NCI-H146 treated with DMSO at 0.1 percent for 48 hours (cell line): Measurements from ENCODE around the gene OGA.
A peak's percentile ranks its signal among the peaks of the same experiment; 100 is the strongest.
"Not testable (repeated sequence)": the region's sequence is repeated elsewhere in the genome, so short reads cannot be mapped to it uniquely, and the experiment has no call there.

Experiments used
- DNase-seq: peaks from one replicate; lab custom pipeline; 2025; ENCODE audit not compliant: unreplicated experiment; lab: John Stamatoyannopoulos, UW

The OGA gene

DNA sequence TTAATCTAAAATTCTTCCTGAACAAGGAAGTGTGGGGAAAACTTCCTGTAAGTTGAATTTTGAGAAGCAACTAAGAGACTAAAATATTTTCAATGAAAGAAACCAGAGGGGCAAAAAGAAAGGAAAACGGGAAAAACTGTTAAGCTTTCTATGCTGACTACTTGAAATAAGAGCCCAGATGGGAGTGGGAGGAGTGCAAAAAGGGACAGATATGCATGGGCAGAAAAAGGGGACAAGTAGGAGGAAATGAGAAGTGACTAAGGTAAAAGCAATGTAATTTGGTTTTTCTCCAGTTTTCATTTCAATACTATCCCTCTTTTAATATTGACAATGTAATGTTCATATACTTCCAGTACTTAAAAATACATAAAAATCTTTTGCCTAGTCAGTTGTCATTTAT lies 11.1 kb downstream of the OGA start:
- DNase-seq, result no peak

DNA sequence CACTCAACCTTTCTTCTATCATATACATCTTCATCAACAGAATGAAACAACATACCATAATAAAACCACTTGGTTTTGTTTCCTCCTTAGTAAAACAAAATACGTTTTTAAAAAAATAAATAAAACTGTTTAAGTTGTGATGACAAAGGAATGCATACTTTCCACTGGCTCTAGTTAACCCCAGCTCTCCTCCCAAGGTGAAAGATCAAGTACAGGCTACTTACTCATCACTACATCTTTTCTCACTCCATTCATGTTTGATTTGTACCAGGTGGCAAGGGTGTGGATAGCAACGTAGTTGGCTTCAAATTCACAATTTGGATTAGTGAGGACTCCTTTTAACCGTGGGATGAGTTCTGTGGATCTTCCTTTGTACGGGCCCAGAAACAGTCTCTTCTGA lies 14.7 kb downstream of the OGA start:
- no peak for DNase-seq

DNA sequence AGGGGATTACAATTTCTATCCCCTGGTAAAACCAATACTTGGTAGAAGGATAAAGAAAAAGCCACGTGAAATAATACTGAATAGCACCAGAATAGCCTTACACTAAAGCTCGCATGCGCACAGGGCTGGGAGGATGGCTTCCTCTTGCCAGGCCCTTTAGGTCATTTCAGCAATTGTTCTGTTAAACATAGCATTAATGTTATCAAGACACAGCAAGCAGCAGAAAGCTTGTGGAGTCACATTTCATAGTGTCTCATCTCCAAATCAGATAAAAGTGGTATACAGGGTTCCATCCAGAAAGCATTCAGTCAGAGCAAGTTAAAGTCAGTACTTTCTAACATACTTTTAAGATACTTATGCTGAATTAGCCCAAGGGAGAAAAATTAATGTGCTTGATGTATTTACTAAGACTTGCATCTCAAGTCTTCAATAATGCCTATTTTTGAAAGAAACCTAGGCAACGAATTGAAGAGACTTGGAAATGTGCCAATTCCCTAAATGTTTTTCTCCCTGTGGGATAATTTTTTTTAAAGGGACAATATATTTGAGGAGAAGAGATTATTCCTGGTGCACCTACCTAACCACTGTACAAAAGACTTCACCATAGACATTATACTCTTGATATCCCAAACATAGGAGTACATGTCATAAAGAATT lies 20.7 kb downstream of the OGA start:
- no peak for DNase-seq

DNA sequence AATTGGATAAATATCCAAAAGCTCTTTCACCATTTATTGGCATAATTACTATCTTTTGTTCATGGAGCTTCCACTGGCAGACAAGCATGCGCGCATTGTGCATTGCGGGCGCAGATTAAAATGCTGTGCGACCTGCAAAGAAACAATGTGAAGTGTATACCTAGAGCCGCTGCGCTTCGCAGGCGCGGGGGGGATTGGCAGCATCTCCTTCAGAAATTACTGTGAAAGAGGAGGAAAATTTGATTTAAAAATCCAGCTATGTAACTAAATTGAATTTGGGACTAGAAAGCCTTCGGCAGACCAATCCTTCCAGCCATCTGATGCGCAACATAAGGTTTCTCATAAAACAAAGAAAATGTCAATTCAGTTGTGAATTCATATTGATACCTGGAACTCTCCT lies 24.7 kb downstream of the OGA start:
- DNase-seq, result no peak

DNA sequence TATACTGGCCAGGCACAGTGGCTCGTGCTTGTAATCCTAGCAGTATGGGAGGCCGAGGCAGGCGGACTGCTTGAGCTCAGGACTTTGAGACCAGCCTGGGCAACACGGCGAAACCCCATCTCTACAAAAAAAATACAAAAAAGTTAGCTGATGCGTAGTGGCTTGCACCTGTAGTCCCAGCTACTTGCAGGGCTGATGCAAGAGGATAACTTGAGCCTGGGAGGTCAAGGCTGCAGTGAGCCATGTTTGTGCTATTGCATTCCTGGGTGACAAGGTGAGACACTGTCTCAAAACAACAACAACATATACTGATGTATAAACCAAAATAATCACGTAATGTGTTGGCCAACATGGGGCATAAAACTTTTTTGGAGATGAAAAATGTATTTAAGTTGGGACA lies 28.6 kb downstream of the OGA start:
- no peak for DNase-seq

DNA sequence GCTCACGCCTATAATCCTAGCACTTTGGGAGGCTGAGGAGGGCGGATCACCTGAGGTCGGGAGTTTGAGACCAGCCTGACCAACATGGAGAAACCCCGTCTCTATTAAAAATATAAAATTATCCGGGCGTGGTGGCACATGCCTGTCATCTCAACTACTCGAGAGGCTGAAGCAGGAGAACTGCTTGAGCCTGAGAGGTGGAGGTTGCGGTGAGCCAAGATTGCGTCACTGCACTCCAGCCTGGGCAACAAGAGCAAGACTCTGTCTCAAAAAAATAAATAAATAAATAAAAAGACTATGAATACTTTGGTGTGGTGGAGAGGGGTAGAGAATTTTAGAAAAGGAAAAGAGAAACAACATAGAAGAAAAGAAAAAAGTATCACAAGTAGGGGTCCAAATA lies 29.0 kb downstream of the OGA start:
- DNase-seq, result not testable (repeated sequence)

DNA sequence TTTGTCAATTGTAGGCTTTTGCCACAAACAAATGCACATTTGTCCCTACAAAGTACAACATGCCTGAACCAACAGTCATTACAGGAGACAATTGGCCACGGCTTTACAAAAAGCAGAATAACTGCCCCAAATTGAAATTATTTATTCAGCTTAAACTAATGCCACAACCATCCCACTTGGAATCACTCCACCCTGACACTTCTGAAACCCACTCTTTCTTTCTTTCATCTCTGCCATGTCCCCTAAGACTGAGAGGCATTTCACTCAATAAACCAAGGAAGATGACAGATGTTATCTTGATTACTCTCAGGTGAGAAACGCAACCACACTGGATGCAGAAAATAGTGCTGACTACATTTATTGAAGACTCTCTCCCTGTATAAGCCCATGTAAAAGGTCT lies 32.4 kb downstream of the OGA start:
- no peak for DNase-seq

DNA sequence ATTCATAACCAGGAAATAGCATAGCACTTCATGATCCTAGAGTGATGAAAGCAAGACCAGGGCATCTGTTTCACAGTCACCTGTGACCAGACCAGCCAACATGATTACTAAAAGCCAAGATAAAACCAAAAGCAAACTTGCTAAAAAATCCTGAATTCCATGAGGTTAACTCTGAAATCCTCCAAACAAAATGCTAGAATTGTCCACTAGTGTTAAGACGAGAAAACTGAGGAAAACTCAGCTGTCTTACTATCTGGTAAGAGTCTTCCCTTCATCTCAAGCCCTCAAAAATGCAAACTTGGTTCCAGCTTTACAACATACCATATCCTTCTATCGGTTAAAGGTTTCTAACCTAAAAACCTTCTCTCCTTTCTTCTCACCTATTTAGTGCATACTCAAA lies 33.7 kb downstream of the OGA start:
- no peak for DNase-seq

DNA sequence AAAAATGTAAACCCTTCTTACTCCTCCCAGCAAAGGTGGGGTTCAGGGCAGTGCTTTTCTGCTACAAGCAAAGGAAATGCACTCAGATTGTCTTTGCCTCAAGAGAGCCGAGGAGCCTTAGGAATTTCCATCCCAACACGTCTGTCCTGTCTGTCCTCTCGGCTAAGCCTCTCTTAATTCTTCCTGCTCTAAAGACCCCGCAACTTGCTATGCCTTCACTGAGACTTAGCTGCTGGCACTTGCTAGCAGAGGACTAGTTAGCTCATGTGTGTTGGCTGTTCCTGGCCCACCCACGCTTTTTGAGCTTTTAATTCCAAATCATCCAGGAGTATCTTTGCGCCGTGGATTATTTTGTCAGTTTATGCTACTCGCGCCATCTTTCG lies 34.5 kb downstream of the OGA start:
- DNase-seq, result no peak

DNA sequence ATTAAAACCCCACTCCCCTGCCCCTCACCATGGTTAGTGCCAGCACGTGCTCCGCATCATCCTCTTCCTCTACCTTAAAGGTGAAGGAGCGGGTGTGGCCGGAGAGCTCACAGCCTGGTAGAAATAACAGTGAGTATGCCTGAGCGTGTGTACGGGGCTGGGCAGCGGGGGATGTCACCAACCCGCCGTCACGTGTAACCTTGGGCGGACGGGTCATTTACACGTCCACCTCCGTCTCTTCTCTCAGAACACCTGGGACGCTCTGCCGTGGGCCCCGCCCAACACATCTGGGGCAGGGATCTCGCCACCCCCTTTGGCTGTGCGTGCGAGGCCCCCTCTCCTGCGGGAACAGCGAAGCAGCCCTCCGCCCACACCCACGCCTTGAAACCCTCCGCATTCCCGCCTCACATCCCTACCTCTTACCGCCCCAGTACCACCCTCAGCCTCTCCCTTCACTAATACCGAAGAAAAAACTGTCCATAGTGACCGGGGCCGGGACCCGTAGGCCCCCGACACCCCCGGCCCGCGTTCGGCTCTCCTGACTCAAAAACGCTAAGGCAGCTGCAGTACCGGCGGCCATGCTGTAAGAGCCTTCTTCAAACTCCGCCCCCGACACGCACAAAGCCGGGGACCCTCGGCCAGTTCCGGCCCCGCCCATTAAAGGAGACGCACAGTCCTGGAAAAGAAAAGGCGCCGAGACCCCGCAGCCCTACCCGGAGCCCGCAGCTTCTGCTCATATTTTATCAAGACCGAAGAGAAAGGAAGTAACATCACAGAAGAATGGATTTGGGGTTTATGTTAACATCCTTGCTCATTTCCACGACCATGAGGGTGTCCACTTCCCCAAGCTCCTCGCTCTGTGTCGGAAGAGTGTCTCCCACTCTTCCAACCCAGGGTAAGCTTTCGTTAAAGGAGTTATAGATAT lies 35.2 kb downstream of the OGA start, which contains the start of gene NPM3:
TSS of gene NPM3 (minus strand) at position 636 of the 925 bp plus-strand sequence. CDS start at position 580, 56 bp downstream.
- DNase-seq, result peak; percentile 54

DNA sequence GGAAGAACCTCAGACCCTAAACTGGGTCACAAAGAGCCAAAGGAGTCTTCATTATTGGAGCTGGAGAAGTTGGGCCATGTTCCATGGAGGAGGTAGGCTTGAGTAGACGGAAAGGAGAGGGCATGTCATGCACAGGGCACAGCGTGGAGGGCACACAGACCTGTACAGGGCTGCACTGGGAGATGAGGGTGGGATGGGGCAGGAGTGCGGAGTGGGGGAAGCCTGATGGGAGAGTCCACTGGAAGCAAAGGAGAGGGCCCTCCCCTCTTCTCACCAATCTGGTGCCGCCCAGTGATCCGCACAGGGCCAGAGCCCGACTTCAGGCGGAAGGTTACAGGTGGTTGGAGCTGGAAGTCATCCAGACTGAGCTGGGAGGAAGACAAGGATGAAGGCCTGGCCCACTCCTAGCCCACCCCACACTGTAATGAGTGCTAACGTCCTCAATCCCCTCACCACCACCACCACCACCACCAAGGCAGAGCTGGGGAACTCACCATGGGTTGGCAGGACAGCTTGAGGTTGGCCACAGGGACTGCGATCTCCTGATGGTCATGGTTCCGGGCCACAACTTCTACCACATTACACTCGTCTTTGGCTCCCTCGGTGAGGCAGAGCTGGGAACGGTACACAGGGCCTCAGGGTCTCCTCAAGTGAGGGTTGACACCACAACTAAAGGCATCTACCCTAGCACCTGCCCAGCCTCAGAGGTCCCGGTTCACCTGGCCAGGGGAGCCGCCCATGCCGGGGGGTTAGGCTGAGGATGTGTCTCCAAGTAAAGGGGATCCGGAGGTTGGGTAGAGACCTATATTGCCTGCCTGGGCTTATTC lies 36.0 kb downstream of the OGA start:
- no peak for DNase-seq

DNA sequence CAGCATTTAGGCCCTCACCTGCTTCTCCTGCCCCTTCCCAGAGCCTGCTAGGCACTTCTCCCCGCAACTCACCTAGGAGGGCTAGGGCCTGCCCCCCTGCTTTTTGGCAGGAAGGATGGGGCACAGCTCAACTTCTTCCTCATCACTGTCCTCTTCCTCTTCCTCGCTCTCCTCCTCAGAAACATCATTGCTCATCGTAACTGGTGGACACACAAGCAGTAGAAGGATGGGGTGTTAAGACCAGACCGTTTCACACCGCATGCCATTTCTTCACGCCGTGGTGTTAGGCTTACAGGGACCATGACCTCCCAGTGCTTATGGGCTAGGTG lies 36.6 kb downstream of the OGA start:
- DNase-seq, result no peak

DNA sequence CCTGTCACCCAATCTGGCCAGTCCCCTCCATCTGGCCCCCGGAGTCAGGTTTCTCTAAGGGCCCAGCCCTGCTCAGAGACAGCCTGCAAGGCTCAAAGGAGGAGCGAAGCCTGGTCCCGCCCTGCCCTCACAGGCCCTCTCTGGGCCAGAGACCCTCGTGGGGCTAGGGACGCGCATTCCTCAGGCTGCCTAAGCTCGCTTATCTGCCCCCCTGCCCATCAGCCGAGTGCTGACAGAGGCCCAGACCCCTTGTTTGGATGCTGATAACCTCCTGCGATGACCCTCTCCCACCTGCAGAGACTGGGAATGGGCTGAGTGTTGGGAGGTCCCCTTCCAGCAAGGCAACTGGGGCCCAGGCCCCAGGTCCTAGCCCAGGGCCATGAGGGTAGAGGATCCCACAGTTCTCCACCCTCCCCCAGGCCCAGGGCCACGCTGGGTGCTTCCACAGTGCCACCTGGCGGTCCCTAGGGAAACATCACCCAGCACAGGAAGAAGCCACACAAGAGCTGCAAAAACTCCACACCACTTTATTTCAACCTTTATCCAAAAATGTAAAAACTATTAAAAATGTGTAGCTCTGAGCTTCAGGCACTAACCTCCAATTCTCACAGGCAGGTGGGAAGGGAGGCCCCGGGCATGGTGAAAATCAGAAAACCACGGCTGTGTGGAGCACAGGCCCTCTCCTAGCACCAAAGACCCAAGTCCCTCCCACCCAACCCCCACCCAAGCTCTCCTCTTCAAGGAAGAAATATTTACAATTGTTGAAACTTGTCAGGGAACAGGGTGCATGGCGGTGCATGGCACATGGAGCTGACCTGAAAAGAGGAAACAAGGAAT lies 37.2 kb downstream of the OGA start:
- peak; percentile 28 for DNase-seq

DNA sequence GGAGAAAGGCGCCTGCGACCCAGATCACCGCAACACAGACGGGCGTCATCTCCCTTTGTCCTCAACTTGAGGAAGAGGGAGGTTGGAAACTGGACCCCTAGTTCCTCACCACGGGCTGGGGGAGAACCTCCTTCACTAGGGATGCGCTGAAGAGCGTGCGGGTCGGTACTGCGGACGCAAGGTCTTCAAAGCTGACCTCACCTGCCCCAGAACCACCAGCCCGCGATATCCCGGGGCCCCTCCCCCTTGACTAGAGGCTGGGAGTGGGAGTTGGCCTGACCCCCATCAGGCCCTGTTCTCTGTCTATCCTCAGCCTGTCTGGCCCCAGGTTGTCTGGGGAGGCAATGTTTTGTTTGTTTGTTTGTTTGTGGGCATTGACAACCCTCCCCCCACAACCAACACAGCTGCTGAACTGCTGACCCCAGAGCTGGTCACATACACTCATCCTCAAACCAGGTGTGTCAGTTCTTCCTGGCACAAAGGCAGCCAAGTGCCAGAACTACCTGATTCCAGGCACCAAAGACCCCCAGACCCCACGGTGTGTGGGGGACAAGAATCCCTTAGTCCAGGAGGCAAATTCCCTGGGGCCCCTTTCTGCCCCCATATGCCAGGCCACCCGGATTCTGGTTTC lies 37.9 kb downstream of the OGA start:
- no peak for DNase-seq

DNA sequence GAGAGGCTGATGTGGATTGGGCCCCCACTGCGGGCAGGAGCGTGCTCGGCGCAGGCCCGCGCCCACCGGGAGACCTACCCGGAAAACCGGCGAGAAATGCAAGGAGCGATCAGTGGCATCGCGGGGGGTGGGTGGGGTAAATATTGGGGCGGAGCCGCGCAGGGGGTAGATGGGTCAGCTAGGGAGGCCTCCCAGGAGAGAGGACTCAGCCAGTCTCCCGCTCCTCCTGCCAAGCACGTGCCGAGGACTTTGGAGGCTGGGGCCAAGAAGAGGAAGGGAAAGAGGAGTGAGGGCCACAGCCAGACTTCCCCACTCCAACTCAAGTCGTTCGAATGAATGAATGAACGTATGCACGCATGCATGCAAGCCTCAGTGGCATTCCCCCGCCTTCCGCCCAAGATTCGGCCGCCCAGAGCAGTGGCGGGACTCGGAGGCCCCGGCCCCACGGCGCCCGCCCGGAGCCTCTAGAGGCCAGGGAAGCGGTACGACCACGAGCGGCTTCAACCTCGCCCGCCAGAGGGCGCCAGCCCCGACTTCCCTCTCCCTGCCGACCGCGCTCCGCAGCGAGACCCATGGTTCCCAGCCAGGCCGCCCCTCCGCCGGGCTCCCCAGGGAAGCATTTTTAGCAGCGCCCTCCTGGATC lies 38.6 kb downstream of the OGA start:
- DNase-seq, result no peak

DNA sequence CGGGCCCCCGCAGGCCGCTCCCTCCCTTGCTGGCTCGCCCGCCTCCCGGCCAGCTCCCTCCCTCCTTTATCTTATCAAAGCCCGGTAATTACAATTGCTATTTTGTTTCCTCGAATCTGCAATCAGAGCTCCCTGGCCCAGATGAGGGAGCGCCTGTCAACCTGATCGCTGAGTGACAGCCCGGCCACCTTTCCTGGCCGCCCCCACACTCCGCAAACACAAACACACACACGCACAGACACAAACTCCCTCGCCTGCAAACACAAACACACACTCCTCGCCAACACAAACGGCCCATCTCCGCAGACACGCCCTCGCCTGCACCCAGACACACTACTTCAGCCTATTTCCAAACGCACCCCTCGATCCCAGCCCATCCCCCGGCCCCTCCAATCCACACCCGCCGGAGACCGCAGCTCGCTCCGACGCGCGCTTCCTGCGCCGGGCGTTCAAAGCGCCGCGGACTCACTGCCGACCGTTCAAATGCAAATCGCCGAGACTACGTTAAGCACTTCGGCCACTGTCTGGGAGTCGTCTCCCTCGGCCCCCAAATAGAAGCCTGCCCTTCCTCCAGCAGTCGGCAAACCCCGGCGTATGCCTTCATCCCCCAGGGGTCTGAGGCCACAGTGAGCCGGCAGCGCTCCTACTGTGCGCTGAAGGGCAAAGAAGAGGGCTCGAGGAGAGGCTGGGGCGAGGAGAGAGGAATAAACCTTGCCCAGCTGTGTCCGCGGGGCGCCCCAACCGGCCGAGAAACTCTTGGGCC lies 39.3 kb downstream of the OGA start:
- no peak for DNase-seq

DNA sequence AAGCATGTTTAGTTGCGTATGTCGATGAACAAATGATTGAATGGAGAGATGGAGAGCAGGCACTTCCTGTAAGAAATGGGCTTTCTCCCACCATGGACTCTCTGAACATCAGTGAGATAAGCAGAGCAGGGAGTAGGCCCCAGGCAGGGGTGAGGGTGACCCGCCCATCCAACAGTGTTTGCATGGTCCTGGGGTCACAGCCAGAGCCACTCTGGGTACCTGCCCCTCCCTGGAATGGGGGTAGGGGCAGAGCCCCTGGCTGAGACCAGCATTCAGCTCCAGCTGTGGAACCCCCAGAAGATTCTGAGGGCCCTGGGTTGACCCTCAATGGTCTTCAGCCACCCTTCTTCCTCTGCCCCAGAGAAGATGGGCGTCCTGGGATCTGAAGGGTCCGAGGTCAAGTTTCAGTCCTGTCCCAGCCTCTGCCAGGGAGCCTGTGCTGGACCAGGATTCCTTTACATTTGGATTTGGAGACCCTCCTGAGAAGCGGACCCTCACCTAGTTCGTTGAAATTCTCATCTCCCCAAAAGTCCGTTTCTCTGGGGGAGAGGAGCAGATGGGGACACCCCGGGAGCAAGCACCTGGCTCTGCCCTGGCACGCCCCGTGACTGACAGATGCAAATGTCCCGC lies 40.0 kb downstream of the OGA start:
- DNase-seq, result no peak

DNA sequence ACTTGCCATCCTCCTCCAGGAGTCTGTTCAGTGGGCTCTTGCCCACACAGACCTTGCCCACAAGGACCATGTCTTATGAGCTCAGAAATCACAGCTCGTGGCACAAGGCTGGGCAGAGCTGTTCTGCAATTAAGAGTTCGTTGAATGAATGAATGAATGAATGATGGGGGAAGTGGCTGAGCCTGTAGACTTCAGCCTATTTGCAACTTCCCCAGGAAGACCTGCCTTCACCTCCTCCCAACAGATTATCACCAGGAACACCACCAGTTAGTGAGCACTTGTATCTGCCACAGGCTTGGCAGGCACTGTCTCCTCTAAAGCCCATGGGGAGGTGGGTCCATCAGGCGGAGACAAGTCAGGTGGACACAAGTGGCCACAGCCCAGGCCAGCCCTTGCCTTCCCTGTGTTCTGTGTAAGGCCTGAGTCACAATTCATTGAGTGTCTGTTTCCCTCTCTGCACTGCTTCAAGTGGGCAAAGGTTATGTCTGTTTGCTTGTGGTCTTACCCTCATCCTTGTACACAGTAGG lies 40.6 kb downstream of the OGA start:
- DNase-seq, result no peak
